Hepatocyte (in vitro differentiated cells): Measurements from ENCODE around the gene RDH5.

Experiments used
- CTCF ChIP-seq: fragments of 200-600 bp; sonication (generic); IDR thresholded peaks from 2 replicates; pipeline ENCODE4 v1.5.1; 2016; ENCODE audit warnings: antibody characterized with exemption, mild to moderate bottlenecking; ENCODE audit not compliant: poor library complexity
- EZH2 ChIP-seq: fragments of 200-600 bp; sonication (generic); IDR thresholded peaks from 2 replicates; pipeline ENCODE4 v1.6.1; 2016; ENCODE audit warnings: antibody characterized with exemption, mild to moderate bottlenecking, borderline replicate concordance
- EZH2phosphoT487 ChIP-seq: fragments of 200-600 bp; sonication (generic); IDR thresholded peaks from one replicate; pipeline ENCODE4 v1.6.1; 2018; ENCODE audit warnings: antibody characterized with exemption, mild to moderate bottlenecking, low read depth, moderate library complexity; ENCODE audit not compliant: unreplicated experiment, severe bottlenecking

- TF ChIP-seq CTCF (no peak), EZH2 (no peak), EZH2phosphoT487 (no peak)
Measured at GRCh38 chr12:55736076-55736475, 15.9 kb downstream of the RDH5 start.
